Neural progenitor cell (in vitro differentiated cells): ENCODE measurements around the gene AKAP5.

Source experiments
- EZH2 ChIP-seq: fragments of 200-600 bp; sonication (generic); IDR thresholded peaks from 2 replicates; pipeline ENCODE4 v1.6.1; 2017; ENCODE audit warnings: antibody characterized with exemption, mild to moderate bottlenecking, moderate library complexity
- TF ChIP-seq, protein P1 (sequence below): fragments of 200-600 bp; sonication (generic); IDR thresholded peaks from 2 replicates; pipeline ENCODE4 v1.5.1; 2017; ENCODE audit warnings: antibody characterized with exemption, mild to moderate bottlenecking

DNA sequence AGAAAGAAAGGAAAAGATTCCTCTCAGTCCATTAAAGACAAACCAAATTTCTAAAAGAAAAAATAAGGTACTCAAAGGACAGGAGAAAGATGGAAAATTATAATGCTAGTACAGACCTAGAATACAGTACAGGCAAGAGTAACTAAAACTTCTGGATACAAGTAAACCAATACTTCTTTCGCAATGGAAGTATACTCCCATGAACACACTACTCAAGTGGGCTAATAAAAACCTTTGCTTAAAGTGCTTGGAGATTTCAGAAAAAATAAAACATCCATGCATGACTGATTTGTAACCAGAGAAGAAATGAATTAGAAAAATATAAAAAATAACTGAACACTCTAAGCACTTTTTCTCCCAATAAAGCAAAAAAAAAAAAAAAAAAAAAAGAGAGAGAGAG lies 34.8 kb downstream of the AKAP5 start:
- TF ChIP-seq, protein P1, sequence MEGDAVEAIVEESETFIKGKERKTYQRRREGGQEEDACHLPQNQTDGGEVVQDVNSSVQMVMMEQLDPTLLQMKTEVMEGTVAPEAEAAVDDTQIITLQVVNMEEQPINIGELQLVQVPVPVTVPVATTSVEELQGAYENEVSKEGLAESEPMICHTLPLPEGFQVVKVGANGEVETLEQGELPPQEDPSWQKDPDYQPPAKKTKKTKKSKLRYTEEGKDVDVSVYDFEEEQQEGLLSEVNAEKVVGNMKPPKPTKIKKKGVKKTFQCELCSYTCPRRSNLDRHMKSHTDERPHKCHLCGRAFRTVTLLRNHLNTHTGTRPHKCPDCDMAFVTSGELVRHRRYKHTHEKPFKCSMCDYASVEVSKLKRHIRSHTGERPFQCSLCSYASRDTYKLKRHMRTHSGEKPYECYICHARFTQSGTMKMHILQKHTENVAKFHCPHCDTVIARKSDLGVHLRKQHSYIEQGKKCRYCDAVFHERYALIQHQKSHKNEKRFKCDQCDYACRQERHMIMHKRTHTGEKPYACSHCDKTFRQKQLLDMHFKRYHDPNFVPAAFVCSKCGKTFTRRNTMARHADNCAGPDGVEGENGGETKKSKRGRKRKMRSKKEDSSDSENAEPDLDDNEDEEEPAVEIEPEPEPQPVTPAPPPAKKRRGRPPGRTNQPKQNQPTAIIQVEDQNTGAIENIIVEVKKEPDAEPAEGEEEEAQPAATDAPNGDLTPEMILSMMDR, result no peak
- TF ChIP-seq EZH2, result no peak
